ENCODE results near the gene APEX1.

The APEX1 gene

DNA sequence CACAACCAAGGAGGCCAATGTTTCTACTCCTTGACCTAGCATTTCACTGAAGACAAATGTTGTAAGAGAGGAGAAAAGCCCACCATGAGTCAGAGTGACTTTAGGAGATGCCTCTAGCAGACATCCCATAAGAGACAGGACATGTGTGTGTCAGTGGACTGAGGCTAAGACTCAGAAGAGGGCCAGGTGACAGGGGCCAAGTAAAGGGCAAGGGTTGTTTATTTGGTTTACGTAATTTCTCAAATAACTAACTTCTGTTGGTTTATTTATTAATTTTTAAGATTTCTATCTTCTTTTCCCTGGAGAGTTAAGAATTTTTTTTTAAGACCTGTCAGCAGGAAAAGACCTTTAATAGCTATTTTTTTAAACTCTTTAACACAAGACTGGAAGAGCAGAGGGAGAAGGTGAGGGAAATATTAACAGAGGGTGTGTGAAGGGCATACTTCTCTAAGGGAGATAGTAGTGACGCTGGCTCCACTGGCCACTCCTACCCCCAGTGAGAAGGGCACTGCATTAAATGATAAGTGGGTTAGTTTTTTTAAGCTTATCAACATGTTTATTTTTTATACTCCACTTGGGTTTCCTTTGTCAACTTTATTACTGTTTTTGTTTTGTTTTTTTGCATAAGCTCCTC, 17.6 kb downstream of the APEX1 start:
- Histone ChIP-seq H3K36me3 (ENCODE audit: control insufficient read depth in 2 of 2, insufficient read depth in 2 of 2, low read length in 2 of 2) (peaks cover 48 to 52% of the 10 kb centered on the region in 2 donors), H3K9ac (ENCODE audit: low read depth in 1 of 2, low read length in 2 of 2) (no peak overlapping the region)

DNA sequence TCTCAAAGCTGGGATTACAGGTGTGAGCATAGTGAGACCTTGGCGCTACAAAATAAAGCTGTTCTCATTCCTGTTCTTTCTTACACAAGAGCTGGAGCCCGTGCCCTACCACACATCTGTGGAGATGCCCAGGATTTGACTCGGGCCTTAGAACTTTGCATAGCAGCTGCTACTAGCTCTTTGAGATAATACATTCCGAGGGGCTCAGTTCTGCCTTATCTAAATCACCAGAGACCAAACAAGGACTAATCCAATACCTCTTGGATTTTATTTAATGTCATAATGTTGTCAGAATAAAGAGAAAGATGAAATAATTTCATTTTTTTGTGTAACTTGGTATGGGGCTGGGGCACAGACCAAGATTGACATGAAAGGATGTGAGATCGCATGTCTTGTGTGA, 21.8 kb downstream of the APEX1 start:
- no peaks in the 10 kb centered on the region for H3K9me3 ChIP-seq (ENCODE audit: control insufficient read depth in 2 of 2, low read length in 2 of 2)
- peaks cover 51 to 60% of the 10 kb centered on the region in 2 donors for H3K36me3 ChIP-seq (ENCODE audit: control insufficient read depth in 2 of 2, insufficient read depth in 2 of 2, low read length in 2 of 2)
- H3K27ac ChIP-seq (ENCODE audit: low read depth in 2 of 2, low read length in 2 of 2) = peak overlapping the region in 1 of 2 donors; percentile 59
- no peak overlapping the region for H3K9ac ChIP-seq (ENCODE audit: low read depth in 1 of 2, low read length in 2 of 2)
- no peak overlapping the region for H3K4me3 ChIP-seq (ENCODE audit: low read length in 2 of 2)
- no peaks in the 10 kb centered on the region for H3K27me3 ChIP-seq (ENCODE audit: control insufficient read depth in 2 of 2, insufficient read depth in 2 of 2, low read length in 2 of 2)
- H3K4me1 ChIP-seq (ENCODE audit: control insufficient read depth in 2 of 2, insufficient read depth in 2 of 2, low read length in 2 of 2) = peaks cover 0 to 5% of the 10 kb centered on the region in 2 donors

More for the DNA sequence above, 17.6 kb downstream of the APEX1 start:
- H3K9me3 ChIP-seq (ENCODE audit: control insufficient read depth in 2 of 2, low read length in 2 of 2) = no peaks in the 10 kb centered on the region
- no peak overlapping the region for H3K4me3 ChIP-seq (ENCODE audit: low read length in 2 of 2)
- H3K27ac ChIP-seq (ENCODE audit: low read depth in 2 of 2, low read length in 2 of 2) = no peak overlapping the region
- H3K27me3 ChIP-seq (ENCODE audit: control insufficient read depth in 2 of 2, insufficient read depth in 2 of 2, low read length in 2 of 2) = no peaks in the 10 kb centered on the region
- peaks cover 11 to 16% of the 10 kb centered on the region in 2 donors for H3K4me1 ChIP-seq (ENCODE audit: control insufficient read depth in 2 of 2, insufficient read depth in 2 of 2, low read length in 2 of 2)

DNA sequence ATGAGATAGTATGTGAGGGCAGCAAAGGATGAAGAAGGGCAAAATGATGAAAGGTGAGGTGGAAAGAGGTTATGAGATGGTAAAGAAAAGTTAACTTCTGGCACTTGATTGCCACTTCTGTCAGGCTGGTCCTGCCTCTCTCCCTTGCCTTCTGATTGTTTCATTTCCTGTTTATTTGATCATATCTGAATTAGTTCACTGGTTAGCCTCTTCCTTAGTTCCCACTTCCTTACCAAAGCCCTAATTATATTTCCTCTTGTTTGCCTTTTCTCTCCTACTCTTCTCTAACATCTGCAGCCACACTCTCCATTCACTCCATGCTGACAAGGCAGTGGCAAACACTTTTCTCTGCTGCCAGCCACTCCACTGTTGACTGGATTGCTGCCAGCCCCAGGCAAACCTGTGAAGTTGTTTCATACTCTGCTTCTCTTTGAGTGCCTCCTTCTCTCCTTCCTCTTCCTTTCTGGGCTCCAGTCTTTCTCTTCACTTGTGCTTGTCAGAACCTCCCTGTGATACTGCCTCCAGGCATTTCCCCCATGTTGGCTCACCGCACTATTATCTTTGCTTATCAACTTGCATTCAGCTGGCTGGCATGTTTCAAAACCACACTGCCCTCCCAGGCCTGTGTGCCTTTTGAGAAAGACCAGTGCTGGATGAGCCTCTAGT, 22.3 kb downstream of the APEX1 start:
- Histone ChIP-seq H3K27ac (ENCODE audit: low read depth in 2 of 2, low read length in 2 of 2) (peak overlapping the region; percentile 22 to 59), H3K4me1 (ENCODE audit: control insufficient read depth in 2 of 2, insufficient read depth in 2 of 2, low read length in 2 of 2) (peaks cover 0 to 4% of the 10 kb centered on the region in 2 donors), H3K4me3 (ENCODE audit: low read length in 2 of 2) (no peak overlapping the region), H3K9me3 (ENCODE audit: control insufficient read depth in 2 of 2, low read length in 2 of 2) (no peaks in the 10 kb centered on the region), H3K36me3 (ENCODE audit: control insufficient read depth in 2 of 2, insufficient read depth in 2 of 2, low read length in 2 of 2) (peaks cover 48 to 56% of the 10 kb centered on the region in 2 donors), H3K9ac (ENCODE audit: low read depth in 1 of 2, low read length in 2 of 2) (no peak overlapping the region), H3K27me3 (ENCODE audit: control insufficient read depth in 2 of 2, insufficient read depth in 2 of 2, low read length in 2 of 2) (no peaks in the 10 kb centered on the region)

DNA sequence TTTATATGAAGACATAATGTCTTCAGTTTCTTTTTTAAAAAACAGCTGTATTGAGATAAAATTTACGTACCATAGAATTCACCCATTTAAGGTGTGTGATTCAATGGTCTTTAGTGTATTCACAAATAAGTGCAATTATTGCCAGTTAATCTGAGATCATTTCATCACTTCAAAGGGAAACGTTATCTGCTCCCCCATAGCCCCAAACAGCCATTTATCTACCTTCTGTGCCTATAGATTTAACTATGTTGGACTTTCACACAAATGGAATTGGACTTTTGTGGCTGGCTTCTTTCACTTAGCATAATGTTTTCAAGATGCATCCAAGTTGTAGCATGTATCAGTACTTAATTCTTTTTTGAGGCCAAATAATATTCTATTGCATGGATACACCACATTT, 23.9 kb downstream of the APEX1 start:
- H3K36me3 ChIP-seq (ENCODE audit: control insufficient read depth in 2 of 2, insufficient read depth in 2 of 2, low read length in 2 of 2) = peaks cover 38 to 44% of the 10 kb centered on the region in 2 donors

DNA sequence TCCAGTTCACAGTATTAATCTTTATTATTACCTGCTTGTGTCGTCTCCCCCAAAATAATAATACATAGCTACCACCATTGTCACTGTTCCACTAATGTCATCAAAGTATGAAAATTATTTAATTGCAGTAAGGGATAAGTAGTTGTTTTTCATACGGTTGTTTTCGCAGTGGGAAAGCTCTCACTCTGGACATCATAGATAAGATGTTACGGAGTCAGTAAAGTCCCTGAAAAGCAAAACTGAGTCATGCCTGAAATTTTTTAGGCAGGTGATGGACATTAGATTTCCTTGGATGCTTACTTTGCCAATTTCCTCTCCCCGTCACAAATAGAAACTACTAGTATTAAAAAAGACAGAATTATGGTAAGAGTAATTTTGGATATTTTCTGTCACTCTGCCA, 27.4 kb downstream of the APEX1 start:
- no peak overlapping the region for H3K9ac ChIP-seq (ENCODE audit: low read depth in 1 of 2, low read length in 2 of 2)
- H3K4me1 ChIP-seq (ENCODE audit: control insufficient read depth in 2 of 2, insufficient read depth in 2 of 2, low read length in 2 of 2) = peaks cover 0 to 3% of the 10 kb centered on the region in 2 donors
- H3K27ac ChIP-seq (ENCODE audit: low read depth in 2 of 2, low read length in 2 of 2) = no peak overlapping the region
- no peak overlapping the region for H3K4me3 ChIP-seq (ENCODE audit: low read length in 2 of 2)
- H3K27me3 ChIP-seq (ENCODE audit: control insufficient read depth in 2 of 2, insufficient read depth in 2 of 2, low read length in 2 of 2) = no peaks in the 10 kb centered on the region
- H3K9me3 ChIP-seq (ENCODE audit: control insufficient read depth in 2 of 2, low read length in 2 of 2) = no peaks in the 10 kb centered on the region
- H3K36me3 ChIP-seq (ENCODE audit: control insufficient read depth in 2 of 2, insufficient read depth in 2 of 2, low read length in 2 of 2) = peaks cover 5 to 11% of the 10 kb centered on the region in 2 donors

More for the DNA sequence above, 23.9 kb downstream of the APEX1 start:
- H3K4me1 ChIP-seq (ENCODE audit: control insufficient read depth in 2 of 2, insufficient read depth in 2 of 2, low read length in 2 of 2) = peaks cover 0 to 4% of the 10 kb centered on the region in 2 donors
- H3K4me3 ChIP-seq (ENCODE audit: low read length in 2 of 2) = no peak overlapping the region
- H3K9me3 ChIP-seq (ENCODE audit: control insufficient read depth in 2 of 2, low read length in 2 of 2) = no peaks in the 10 kb centered on the region
- H3K27ac ChIP-seq (ENCODE audit: low read depth in 2 of 2, low read length in 2 of 2) = no peak overlapping the region
- no peak overlapping the region for H3K9ac ChIP-seq (ENCODE audit: low read depth in 1 of 2, low read length in 2 of 2)
- H3K27me3 ChIP-seq (ENCODE audit: control insufficient read depth in 2 of 2, insufficient read depth in 2 of 2, low read length in 2 of 2) = no peaks in the 10 kb centered on the region

DNA sequence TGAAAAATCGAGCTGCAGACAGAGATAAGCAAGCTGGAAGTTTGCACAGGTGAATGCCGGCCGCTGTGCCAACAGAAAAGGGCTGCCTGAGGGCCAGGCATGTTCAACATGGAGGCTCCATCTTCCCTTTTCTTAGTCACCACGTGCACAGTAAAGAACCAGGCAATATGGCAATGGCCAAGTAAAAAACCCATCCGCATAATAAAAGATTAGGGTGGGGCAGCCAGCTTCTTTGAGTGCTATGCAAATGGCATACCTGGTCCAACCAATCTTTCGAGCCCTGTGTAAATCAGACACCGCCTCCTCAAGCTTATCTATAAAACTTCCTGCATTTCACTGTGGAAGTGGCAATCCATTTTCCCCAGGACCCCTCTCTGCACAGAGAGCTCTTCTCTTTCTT, 30.9 kb downstream of the APEX1 start:
- Histone ChIP-seq H3K9ac (ENCODE audit: low read depth in 1 of 2, low read length in 2 of 2) (no peak overlapping the region), H3K27ac (ENCODE audit: low read depth in 2 of 2, low read length in 2 of 2) (no peak overlapping the region), H3K27me3 (ENCODE audit: control insufficient read depth in 2 of 2, insufficient read depth in 2 of 2, low read length in 2 of 2) (no peaks in the 10 kb centered on the region), H3K4me3 (ENCODE audit: low read length in 2 of 2) (no peak overlapping the region), H3K9me3 (ENCODE audit: control insufficient read depth in 2 of 2, low read length in 2 of 2) (no peaks in the 10 kb centered on the region), H3K36me3 (ENCODE audit: control insufficient read depth in 2 of 2, insufficient read depth in 2 of 2, low read length in 2 of 2) (no peaks in the 10 kb centered on the region), H3K4me1 (ENCODE audit: control insufficient read depth in 2 of 2, insufficient read depth in 2 of 2, low read length in 2 of 2) (no peaks in the 10 kb centered on the region)

DNA sequence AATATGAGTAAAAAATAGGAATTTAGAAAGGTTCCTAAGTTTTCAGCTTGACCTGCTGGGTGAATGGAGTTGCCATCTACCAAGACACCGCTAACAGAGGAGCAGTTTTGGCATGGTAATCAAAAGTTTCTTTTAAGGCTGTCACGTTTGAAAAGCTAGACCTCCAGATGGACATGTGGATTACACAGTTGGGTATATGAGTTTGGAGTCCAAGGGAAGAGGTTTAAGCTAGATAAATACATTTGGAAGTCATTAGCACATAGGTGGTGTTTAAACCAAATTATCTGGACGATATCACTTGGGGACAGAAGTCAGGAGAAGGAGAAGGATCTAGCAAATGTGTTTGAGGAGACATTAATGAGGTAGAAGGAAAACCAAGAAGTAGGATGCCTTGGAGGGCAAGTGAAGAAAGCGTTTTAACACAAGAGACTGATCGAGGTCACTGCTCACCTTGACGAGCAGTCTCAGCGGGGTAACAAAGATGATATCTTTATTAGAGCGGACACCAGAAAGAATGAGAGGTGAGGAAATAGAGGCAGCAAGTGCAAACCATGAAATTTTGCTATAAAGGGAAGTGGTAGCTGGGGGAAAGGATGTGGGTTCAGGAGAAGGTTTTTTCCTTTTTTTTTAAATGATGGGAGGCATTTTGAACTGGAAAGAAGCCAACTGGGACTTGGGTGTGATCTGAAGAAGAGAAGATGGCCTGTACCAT, 31.8 kb downstream of the APEX1 start:
- no peaks in the 10 kb centered on the region for H3K4me1 ChIP-seq (ENCODE audit: control insufficient read depth in 2 of 2, insufficient read depth in 2 of 2, low read length in 2 of 2)
- H3K9ac ChIP-seq (ENCODE audit: low read depth in 1 of 2, low read length in 2 of 2) = no peak overlapping the region
- no peak overlapping the region for H3K4me3 ChIP-seq (ENCODE audit: low read length in 2 of 2)
- no peaks in the 10 kb centered on the region for H3K9me3 ChIP-seq (ENCODE audit: control insufficient read depth in 2 of 2, low read length in 2 of 2)
- H3K36me3 ChIP-seq (ENCODE audit: control insufficient read depth in 2 of 2, insufficient read depth in 2 of 2, low read length in 2 of 2) = no peaks in the 10 kb centered on the region
- no peak overlapping the region for H3K27ac ChIP-seq (ENCODE audit: low read depth in 2 of 2, low read length in 2 of 2)
- no peaks in the 10 kb centered on the region for H3K27me3 ChIP-seq (ENCODE audit: control insufficient read depth in 2 of 2, insufficient read depth in 2 of 2, low read length in 2 of 2)

DNA sequence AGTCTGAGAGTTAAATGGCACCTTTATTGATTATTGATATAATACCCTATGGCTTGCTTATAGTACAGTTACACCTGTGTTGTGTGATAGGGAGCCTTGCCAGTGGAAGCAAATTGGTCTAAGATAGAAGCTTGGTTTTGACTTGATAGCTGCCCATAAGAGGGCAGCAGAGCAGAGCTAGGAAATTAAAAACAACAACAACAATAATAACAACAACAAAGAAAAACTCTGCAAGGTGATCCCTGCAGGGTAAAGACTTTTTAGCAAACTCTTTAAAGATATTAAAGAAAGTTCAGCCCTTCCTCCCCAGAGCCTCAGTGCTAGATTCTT, 32.3 kb downstream of the APEX1 start:
- Histone ChIP-seq H3K27me3 (ENCODE audit: control insufficient read depth in 2 of 2, insufficient read depth in 2 of 2, low read length in 2 of 2) (no peaks in the 10 kb centered on the region), H3K9ac (ENCODE audit: low read depth in 1 of 2, low read length in 2 of 2) (no peak overlapping the region), H3K4me1 (ENCODE audit: control insufficient read depth in 2 of 2, insufficient read depth in 2 of 2, low read length in 2 of 2) (no peaks in the 10 kb centered on the region), H3K4me3 (ENCODE audit: low read length in 2 of 2) (no peak overlapping the region), H3K9me3 (ENCODE audit: control insufficient read depth in 2 of 2, low read length in 2 of 2) (no peaks in the 10 kb centered on the region), H3K36me3 (ENCODE audit: control insufficient read depth in 2 of 2, insufficient read depth in 2 of 2, low read length in 2 of 2) (no peaks in the 10 kb centered on the region), H3K27ac (ENCODE audit: low read depth in 2 of 2, low read length in 2 of 2) (no peak overlapping the region)

DNA sequence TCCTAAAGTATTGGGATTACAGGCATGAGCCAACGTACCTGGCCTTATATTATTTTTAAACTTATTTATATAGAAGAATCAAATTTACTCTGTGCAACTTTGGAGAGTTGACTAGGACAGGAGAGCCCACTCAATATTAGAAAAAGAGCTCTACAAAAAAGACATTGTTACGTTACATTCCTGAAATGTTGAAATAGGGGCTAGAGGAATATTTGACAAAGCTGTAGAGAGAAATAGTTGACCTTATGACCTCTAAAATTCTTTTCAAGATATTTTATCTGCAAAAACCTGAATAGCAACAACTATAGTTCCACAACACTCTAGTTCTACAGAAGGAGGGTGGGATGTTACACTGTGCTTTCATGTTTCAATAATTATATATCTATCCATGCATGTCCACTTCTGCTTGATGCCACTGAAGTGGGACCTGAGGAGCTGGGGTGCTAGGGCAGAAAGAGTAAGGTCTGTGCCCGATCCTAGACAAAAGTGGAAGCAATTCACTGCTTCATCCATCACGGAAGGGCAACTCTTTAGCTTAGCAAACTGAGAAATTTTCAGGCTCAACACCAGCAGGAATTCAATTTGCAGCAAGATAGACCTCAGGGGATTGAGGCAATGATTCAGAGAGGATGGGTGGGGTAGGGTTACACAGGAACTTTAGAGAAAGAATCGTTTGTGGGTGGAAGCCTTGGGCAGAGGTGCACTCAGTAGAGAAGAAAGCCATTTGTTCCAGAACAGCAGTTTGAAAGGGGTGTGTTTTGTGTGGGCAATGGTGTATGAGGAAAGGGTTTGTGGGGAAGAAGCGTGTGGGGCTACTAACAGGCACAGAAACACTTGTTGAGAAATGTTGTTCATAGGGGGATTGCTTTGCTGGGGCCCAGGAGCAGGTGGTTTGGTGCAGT, 34.3 kb downstream of the APEX1 start:
- Histone ChIP-seq H3K36me3 (ENCODE audit: control insufficient read depth in 2 of 2, insufficient read depth in 2 of 2, low read length in 2 of 2) (no peaks in the 10 kb centered on the region), H3K4me3 (ENCODE audit: low read length in 2 of 2) (no peak overlapping the region), H3K27ac (ENCODE audit: low read depth in 2 of 2, low read length in 2 of 2) (no peak overlapping the region), H3K9me3 (ENCODE audit: control insufficient read depth in 2 of 2, low read length in 2 of 2) (no peaks in the 10 kb centered on the region), H3K9ac (ENCODE audit: low read depth in 1 of 2, low read length in 2 of 2) (no peak overlapping the region), H3K4me1 (ENCODE audit: control insufficient read depth in 2 of 2, insufficient read depth in 2 of 2, low read length in 2 of 2) (no peaks in the 10 kb centered on the region), H3K27me3 (ENCODE audit: control insufficient read depth in 2 of 2, insufficient read depth in 2 of 2, low read length in 2 of 2) (no peaks in the 10 kb centered on the region)
